ENCODE data around the gene MET.
"Not testable (repeated sequence)": the region's sequence is repeated elsewhere in the genome, so short reads cannot be mapped to it uniquely, and the experiment has no call there.

MET gene

GRCh38 chr7:116754186-116754585 is 82.2 kb downstream of the MET start:
- no peak for DNase-seq (ENCODE audit: low spot score)

DNA sequence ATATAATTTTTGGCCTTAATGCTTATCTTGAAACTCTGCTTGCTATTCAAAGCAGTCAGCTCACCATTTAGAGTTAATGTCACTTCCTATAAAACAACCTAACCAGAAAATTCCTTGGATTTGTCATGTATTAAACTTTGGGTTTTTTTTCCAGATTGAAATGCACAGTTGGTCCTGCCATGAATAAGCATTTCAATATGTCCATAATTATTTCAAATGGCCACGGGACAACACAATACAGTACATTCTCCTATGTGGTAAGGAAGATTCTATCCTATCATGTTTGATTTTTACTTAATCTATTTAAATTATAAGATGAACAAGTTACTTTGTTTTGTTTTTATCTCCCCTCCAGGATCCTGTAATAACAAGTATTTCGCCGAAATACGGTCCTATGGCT is 85.3 kb downstream of the MET start:
- no peak for DNase-seq (ENCODE audit: low spot score)

- DNase-seq (ENCODE audit: low spot score): not testable (repeated sequence)
Measured at GRCh38 chr7:116759642-116760041, 87.6 kb downstream of the MET start.

- DNase-seq (ENCODE audit: low spot score): no peak
Measured at GRCh38 chr7:116762971-116763370, 91.0 kb downstream of the MET start.

DNA sequence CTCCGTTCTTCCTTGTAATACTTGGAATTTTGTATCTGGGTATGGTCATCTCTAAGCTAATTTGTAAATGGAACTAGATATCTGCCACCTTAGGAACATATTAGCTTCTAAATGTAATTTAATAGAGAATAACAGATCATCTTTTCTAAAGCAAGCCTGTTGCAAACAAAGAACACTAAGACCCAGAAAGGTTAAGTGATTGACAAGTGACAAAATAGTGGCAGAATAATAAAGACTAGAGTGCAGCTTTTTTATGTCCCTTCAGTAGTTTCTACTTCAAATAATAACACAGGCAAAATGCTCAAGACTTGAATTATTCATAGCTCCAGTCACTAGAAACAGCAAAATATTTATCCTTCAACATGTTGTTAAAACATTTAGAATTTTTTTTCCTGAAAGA is 91.7 kb downstream of the MET start:
- no peak for DNase-seq (ENCODE audit: low spot score)

DNA sequence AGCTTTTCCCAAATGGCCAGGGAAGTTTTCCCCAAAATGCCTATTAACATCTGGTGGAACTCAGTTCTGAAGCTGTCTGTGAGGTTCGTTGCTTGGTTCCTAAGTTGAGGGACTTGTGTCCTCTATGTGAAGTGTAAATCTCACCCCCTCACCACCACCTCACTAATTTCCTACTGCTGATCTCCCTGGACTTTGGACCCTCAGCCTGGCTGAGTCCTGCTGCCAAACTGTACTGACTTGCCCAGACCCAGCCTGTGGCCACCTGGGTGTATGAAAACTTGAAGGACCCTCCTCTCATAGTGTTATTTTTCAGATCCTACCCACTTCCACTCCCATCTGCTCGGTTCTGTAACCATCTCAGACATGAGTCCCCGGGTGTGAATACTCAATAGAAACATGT is 94.9 kb downstream of the MET start:
- no peak for DNase-seq (ENCODE audit: low spot score)

DNA sequence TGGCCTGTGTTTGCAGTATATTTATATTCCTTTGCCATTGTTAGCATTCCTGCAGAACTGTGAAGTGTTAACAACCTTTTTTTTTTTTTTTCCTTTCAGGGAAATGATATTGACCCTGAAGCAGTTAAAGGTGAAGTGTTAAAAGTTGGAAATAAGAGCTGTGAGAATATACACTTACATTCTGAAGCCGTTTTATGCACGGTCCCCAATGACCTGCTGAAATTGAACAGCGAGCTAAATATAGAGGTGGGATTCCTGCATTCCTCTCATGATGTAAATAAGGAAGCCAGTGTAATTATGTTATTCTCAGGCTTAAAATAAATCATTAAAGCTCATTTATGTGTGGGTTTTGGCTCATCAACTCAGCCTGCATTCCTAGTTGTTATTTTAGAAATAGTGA is 97.5 kb downstream of the MET start:
- DNase-seq (ENCODE audit: low spot score): no peak

DNA sequence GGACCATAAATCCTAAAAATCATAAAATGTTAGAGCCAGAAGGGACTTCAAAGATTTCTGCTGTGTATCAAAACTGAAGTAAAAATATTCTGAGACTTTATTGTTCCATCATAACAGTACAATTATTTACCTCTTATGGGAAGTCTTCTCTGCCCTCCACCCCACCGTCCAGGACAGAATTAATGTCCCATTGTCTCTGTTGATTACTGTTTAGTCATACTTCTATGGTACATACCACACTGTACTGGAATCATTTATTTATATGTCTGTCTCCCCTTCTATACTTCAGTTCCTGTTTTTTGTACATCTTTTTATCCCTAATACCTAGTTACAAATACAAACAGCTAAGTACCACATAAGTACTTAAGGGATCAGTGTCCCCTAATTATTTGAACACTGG is 98.9 kb downstream of the MET start:
- no peak for DNase-seq (ENCODE audit: low spot score)

DNA sequence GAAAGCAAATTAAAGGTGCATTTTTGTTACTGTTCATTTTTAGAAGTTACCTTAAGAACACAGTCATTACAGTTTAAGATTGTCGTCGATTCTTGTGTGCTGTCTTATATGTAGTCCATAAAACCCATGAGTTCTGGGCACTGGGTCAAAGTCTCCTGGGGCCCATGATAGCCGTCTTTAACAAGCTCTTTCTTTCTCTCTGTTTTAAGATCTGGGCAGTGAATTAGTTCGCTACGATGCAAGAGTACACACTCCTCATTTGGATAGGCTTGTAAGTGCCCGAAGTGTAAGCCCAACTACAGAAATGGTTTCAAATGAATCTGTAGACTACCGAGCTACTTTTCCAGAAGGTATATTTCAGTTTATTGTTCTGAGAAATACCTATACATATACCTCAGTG is 99.6 kb downstream of the MET start:
- no peak for DNase-seq (ENCODE audit: low spot score)

GRCh38 chr7:116772423-116772863 is 100.4 kb downstream of the MET start:
- DNase-seq (ENCODE audit: low spot score): no peak

- DNase-seq (ENCODE audit: low spot score): no peak
Measured at GRCh38 chr7:116772926-116773749, 101.1 kb downstream of the MET start.

DNA sequence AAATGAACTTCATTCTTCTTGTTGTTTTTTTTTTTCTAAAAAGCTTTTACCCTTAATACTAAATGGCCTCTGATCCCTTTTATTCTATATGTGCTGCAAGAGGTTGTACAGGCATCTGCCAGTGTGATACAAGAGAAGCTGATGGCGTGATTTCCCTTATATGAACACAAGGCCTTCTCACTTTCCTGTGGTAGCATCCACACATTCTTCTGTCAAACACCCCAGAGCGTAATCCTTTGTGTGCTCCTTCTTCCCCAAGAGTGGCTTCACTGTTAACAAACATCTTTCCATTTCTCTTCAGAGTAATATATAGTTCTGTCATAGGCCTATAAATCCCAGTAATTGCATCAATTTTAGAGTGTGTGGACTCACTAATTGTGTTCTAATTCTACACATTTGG is 104.0 kb downstream of the MET start:
- DNase-seq (ENCODE audit: low spot score): no peak

DNA sequence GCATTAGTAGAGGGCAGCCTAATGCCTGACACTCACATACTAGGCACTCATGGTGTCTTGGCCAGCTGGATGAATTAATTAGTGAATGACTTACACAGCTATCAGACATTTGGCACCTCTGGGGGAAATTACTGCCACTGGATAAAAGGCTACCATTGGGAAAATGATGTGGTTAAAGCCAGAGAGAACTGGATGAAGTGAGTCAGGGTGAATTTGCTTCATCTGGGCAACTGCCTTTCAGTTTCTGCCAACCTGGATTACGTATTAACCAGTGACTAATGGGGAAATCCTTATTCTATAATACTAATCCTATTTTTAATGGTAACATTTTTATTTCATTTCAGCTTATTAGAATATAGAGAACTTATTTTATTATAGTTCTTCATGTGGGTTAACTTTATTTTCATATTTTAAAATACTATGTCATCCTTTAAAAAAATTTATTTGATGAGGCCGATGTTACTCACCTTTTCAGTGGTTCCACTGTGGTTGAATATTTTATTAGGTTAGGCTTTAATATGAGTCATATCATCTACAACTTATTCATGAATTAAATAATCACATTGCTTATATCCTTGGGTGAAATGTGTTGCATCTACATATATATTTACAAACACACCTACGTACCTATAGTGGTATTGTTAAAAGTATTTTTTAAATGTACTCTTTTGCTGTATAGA is 104.8 kb downstream of the MET start:
- no peak for DNase-seq (ENCODE audit: low spot score)

GRCh38 chr7:116777651-116778281 is 105.8 kb downstream of the MET start:
- DNase-seq (ENCODE audit: low spot score): no peak

- no peak for DNase-seq (ENCODE audit: low spot score)
Measured at GRCh38 chr7:116779216-116779615, 107.2 kb downstream of the MET start.

DNA sequence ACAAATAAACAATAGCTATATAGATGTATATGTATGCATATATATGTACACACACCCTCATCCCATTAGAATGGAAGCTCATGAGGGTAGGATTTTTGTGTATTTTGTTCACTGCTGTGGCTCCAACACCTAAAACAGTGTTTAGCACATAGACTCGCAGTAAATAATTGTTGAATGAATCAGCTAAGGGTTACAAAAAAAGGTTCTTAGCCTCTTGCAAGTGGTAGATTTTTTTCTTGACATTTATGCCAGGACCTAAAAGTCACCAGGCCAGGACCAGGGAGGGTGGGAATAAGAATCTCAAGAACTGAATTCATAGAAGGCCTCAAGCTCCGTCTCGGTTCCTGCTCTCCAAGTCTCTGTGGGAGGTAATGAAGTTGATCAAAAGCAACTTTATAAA is 107.9 kb downstream of the MET start:
- DNase-seq (ENCODE audit: low spot score): no peak

- no peak for DNase-seq (ENCODE audit: low spot score)
Measured at GRCh38 chr7:116780521-116780920, 108.5 kb downstream of the MET start.

GRCh38 chr7:116780966-116781365 is 109.0 kb downstream of the MET start:
- DNase-seq (ENCODE audit: low spot score): no peak

GRCh38 chr7:116781584-116781983 is 109.6 kb downstream of the MET start:
- no peak for DNase-seq (ENCODE audit: low spot score)

DNA sequence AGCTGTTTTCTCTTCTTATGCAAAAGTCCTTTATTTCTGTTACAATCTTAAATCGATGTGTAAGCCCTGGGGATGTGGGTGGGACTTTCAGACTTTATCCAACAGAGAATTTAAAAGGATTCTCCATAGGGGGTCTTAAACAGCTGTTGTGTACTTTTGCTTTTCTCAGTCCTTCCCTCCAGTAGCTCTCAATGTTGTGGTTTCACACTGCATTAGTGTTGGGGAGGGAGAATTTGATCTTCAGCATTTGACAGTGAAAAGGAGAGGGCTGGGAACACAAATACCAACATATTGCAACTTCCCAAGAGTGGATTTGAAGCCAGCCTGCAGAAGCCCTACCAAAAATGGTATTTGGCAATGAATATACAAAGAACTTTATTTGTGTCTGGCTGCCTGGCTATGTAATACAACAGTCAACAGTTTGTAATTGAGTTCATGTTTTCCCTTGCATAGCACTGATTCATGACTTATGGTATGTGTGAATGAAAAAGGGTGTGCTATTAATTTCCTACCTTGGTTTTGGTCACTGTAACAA is 110.2 kb downstream of the MET start:
- no peak for DNase-seq (ENCODE audit: low spot score)

DNA sequence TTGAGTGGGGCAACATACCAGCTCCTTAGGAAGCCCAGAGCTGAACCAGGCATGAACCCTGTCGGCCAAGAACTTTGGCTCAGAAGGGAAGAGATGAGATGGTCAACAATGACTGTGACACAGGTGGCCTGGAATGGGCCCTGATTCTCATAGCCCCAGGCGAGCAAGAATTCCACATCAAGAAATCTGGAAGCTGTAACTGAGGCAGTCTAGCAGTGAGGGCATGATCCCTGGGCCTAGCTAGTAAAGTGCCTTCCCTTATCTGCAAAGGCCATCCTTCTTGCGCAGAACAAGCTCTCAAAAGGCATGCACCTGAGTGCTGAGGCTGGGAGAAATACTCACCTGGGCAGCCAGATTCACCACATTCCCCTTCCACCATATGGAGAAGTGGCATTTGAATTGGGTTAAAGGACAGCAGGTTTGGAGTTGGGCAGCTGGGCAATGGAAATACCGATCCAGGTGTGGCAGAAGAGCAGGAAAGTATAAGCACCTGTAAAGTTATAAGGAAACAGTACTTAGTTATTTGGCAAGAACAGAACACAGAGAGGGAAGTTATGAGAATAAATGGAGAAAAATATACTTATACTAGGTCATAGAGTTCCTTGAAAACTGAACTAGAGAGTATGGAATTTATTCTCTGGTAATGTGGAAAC is 111.8 kb downstream of the MET start:
- no peak for DNase-seq (ENCODE audit: low spot score)

- DNase-seq (ENCODE audit: low spot score): no peak
Measured at GRCh38 chr7:116784647-116785046, 112.7 kb downstream of the MET start.

All from putamen (tissue), 1 donor.